ENCODE results near the gene LZTR1.
"Not testable (repeated sequence)": the region's sequence is repeated elsewhere in the genome, so short reads cannot be mapped to it uniquely, and the experiment has no call there.

The LZTR1 gene

GRCh38 chr22:21042978-21043859, 61.1 kb downstream of the LZTR1 start:
- no peak for DNase-seq

DNA sequence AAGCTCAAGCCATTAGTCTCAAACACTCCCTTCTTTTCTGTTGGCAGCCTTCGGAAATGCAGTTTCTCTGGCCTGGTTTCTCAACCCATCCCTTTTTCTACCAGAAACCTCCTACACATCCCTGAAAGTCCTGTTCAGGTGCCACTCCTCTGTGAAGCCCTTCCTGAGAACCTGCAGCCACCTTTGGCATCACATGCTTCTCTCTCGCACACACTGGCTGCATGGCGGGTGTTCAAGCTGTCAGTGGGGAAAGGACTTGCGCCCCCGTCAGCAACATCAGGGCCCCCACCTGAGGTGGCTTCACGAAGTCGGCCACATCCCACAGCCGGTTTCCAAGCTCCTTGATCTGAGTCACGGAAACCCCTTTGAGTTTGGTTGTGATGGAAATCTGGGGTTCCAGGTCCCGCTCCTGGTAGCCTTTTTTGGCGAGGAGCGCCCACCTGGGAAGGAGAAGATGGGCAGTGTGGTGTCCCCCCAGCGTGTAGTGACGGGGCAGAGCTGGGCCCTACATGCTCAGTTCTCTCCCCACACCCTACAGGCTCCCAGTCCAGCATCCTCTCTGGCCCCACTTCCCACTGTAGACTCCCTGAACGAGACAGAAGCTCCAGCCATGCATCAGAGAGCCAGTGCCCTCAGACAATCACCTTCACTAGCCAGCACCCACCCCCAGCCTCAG, 61.9 kb downstream of the LZTR1 start:
- DNase-seq, result no peak

DNA sequence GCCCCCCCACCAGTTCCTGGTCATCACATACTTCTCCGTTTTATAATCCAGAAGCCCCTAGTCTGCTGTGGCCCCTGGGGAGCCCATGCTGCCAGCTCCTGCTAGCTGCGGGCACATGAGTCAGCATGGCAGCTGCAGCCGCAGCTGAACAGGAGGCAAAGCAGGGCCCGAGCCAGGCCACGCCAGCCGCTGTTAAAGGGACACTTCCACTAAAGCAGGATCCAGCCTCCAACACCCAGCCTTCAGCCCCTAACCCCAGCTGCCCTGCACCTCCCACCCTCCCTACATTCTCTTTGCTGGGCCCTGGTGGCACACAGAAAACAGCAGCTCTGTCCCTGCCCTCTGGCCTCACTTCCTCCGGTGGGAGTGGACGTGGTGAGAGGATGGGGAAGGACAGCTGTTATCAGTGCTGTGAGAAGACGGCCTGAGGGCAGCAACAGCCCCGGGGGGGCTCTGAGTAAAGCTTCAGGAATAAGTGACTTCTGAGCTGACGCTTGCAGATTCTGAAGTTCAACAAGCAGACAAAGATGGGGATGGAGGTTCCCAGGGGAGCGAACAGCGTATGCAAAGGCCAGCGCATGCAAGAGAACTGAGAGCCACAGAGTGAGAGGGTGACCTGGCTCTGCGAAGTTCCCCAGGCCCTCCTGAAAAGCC, 63.0 kb downstream of the LZTR1 start:
- no peak for DNase-seq

GRCh38 chr22:21045585-21046294, 63.6 kb downstream of the LZTR1 start, which contains the start of gene LRRC74B:
Gene LRRC74B (plus strand): TSS chr22:21045946. CDS start chr22:21045987, 41 bp downstream.
- peak; percentile 88 for DNase-seq

DNA sequence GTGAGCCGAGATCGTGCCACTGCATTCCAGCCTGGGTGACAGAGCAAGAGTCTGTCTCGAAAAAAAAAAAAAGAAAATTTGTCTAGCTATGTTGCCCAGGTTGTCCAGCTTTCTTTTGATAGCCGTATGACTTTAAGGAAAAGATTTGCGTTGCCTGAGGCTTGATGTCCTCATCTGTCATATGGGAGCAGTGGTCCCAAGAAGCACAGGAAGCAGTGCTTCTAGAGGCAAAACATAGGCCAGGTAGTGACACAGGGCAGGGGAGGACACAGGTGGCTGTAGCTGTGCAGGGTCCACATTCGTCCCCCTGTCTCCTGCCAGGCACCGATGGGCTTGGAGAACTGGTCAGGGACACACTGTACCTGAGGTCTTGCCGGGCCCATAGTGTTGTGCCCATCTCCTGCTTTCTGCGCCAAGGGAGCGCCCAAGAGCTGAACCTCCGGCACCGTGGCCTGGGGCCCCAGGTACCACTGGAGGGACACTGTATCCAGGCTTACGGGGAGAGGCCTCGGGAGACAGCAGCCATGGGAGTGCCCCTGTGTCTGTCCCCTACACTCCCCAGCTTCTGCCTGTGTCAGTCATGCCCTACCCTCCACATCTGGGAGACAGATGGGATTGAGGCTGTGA, 65.1 kb downstream of the LZTR1 start:
- DNase-seq, result no peak

- peak; percentile 56 for DNase-seq
Observed at GRCh38 chr22:21047730-21048129, 65.6 kb downstream of the LZTR1 start.

GRCh38 chr22:21048448-21048847, 66.4 kb downstream of the LZTR1 start:
- DNase-seq, result not testable (repeated sequence)
